HG03039 (cell line): ENCODE results near the gene LAMB3.
"Not testable (repeated sequence)": the region's sequence is repeated elsewhere in the genome, so short reads cannot be mapped to it uniquely, and the experiment has no call there.

Experiments used
- ATAC-seq: cut with Tn5 transposase; IDR thresholded peaks from one replicate; pipeline ENCODE4 v1.9.1; 2021; ENCODE audit warnings: mild to moderate bottlenecking, moderate library complexity; ENCODE audit not compliant: unreplicated experiment

The LAMB3 gene

GRCh38 chr1:209652121-209652735, at the start of gene LAMB3:
TSS of gene LAMB3 (minus strand) at chr1:209652425. CDS start at chr1:209650944, 1,481 bp downstream.
- ATAC-seq = no peak

GRCh38 chr1:209700686-209701085, 48.5 kb upstream of the LAMB3 start:
- ATAC-seq = not testable (repeated sequence)

- ATAC-seq = no peak
Observed at GRCh38 chr1:209697126-209697525, 44.9 kb upstream of the LAMB3 start.

GRCh38 chr1:209696673-209697072, 44.4 kb upstream of the LAMB3 start:
- ATAC-seq = no peak

GRCh38 chr1:209692745-209693504, 40.7 kb upstream of the LAMB3 start:
- no peak for ATAC-seq

GRCh38 chr1:209692296-209692695, 40.1 kb upstream of the LAMB3 start:
- ATAC-seq = no peak

- ATAC-seq = no peak
Observed at GRCh38 chr1:209691237-209691636, 39.0 kb upstream of the LAMB3 start.

GRCh38 chr1:209689477-209689876, 37.3 kb upstream of the LAMB3 start:
- no peak for ATAC-seq

- no peak for ATAC-seq
Observed at GRCh38 chr1:209688746-209689234, 36.6 kb upstream of the LAMB3 start.

GRCh38 chr1:209686322-209686721, 34.1 kb upstream of the LAMB3 start:
- no peak for ATAC-seq

- no peak for ATAC-seq
Observed at GRCh38 chr1:209685821-209686220, 33.6 kb upstream of the LAMB3 start.

GRCh38 chr1:209678981-209679539, 26.8 kb upstream of the LAMB3 start:
- no peak for ATAC-seq

- no peak for ATAC-seq
Observed at GRCh38 chr1:209675565-209676154, 23.4 kb upstream of the LAMB3 start.

GRCh38 chr1:209674957-209675564, 22.8 kb upstream of the LAMB3 start, which contains the start of gene G0S2:
TSS of gene G0S2 (plus strand) at chr1:209675412. CDS start at chr1:209675685, 273 bp downstream.
- no peak for ATAC-seq

GRCh38 chr1:209673631-209674417, 21.6 kb upstream of the LAMB3 start:
- ATAC-seq = no peak

- ATAC-seq = peak; percentile 72
Observed at GRCh38 chr1:209672705-209673630, 20.7 kb upstream of the LAMB3 start.

- ATAC-seq = no peak
Observed at GRCh38 chr1:209670441-209671082, 18.3 kb upstream of the LAMB3 start.

GRCh38 chr1:209667708-209668107, 15.5 kb upstream of the LAMB3 start:
- no peak for ATAC-seq

- ATAC-seq = no peak
Observed at GRCh38 chr1:209667103-209667502, 14.9 kb upstream of the LAMB3 start.
